SK-N-SH (cell line): Measurements from ENCODE around the gene PXN. TPM values are rescaled to one million over a fixed set of nuclear protein-coding genes. Genes with fewer than 3 reads are reported as not detected.
A peak's percentile ranks its signal among the peaks of the same experiment; 100 is the strongest.

Experiments used
- CTCF ChIA-PET: fragments of 300-600, 350-600 bp; formaldehyde crosslinking; extraction: SDS; loops from one replicate; lab custom pipeline; 2021; lab: Yijun Ruan, JAX
- POLR2A ChIA-PET: fragments of 350-600 bp; sonication (Branson Sonifier 250); formaldehyde crosslinking; extraction: SDS; loops from one replicate; lab custom pipeline; 2020; ENCODE audit warnings: antibody characterized with exemption, inconsistent platforms; lab: Yijun Ruan, JAX
- DNase-seq: peaks from one replicate; pipeline ENCODE4 v3.0.0; 2012
- H2AFZ ChIP-seq: fragments of 200-600 bp; sonication (generic); 2 replicates; pipeline ENCODE4 v1.8.1; 2016; ENCODE audit warnings: antibody characterized with exemption, mild to moderate bottlenecking, low read depth
- H3F3A ChIP-seq: fragments of 200-600 bp; sonication (generic); replicated peaks from 2 replicates; pipeline ENCODE3; 2016; ENCODE audit warnings: antibody characterized with exemption, mild to moderate bottlenecking; ENCODE audit not compliant: insufficient read depth
- H3K27ac ChIP-seq, 2 experiments: fragments of 200-500 bp in 1 of 2; fragments of 200-600 bp in 1 of 2; sonication (Bioruptor generic) in 1 of 2; sonication (generic), shearing (Covaris generic) in 1 of 2; 2 replicates each; pipeline versions ENCODE4 v1.5.1 to v1.6.1; 2014 to 2016; ENCODE audit warnings: low read depth in 2 of 2, inconsistent platforms in 1 of 2, low read length in 1 of 2, mild to moderate bottlenecking in 1 of 2, mixed read lengths in 1 of 2
- H3K27me3 ChIP-seq: fragments of 200-600 bp; sonication (generic), shearing (Covaris generic); 2 replicates; pipeline ENCODE4 v1.6.1; 2016; ENCODE audit warnings: mixed run types; ENCODE audit not compliant: insufficient read depth
- H3K36me3 ChIP-seq, 2 experiments: fragments of 200-500 bp in 1 of 2; fragments of 200-600 bp in 1 of 2; sonication (Bioruptor generic) in 1 of 2; sonication (generic) in 1 of 2; replicated peaks in 1 of 2; 2 replicates each; pipeline versions ENCODE3 to v1.5.1; 2014 to 2016; ENCODE audit warnings: low read length in 1 of 2, mild to moderate bottlenecking in 1 of 2; ENCODE audit not compliant: insufficient read depth in 2 of 2, control insufficient read depth in 1 of 2
- H3K4me1 ChIP-seq, 2 experiments: fragments of 200-500 bp in 1 of 2; fragments of 200-600 bp in 1 of 2; sonication (Bioruptor generic) in 1 of 2; sonication (generic), shearing (Covaris generic) in 1 of 2; 2 replicates each; pipeline versions ENCODE4 v1.5.1 to v1.6.1; 2014 to 2016; ENCODE audit warnings: low read depth in 1 of 2, low read length in 1 of 2, mixed run types in 1 of 2; ENCODE audit not compliant: insufficient read depth in 2 of 2, control insufficient read depth in 1 of 2
- H3K4me2 ChIP-seq: fragments of 200-600 bp; sonication (generic), shearing (Covaris generic); 2 replicates; pipeline ENCODE4 v1.6.1; 2017; ENCODE audit warnings: mixed run types
- H3K4me3 ChIP-seq, 2 experiments: fragments of 200-500 bp in 1 of 2; fragments of 200-600 bp in 1 of 2; sonication (Bioruptor generic) in 1 of 2; sonication (generic), shearing (Covaris generic) in 1 of 2; 2 replicates each; pipeline versions ENCODE4 v1.5.1 to v1.8.1; 2014 to 2016; ENCODE audit warnings: low read depth in 2 of 2, inconsistent platforms in 1 of 2, low read length in 1 of 2, mild to moderate bottlenecking in 1 of 2, mixed read lengths in 1 of 2, moderate library complexity in 1 of 2
- H3K79me2 ChIP-seq: fragments of 200-600 bp; sonication (generic); 2 replicates; pipeline ENCODE4 v1.8.1; 2017; ENCODE audit warnings: mild to moderate bottlenecking; ENCODE audit not compliant: insufficient read depth
- H3K9ac ChIP-seq: fragments of 200-600 bp; sonication (generic); 2 replicates; pipeline ENCODE4 v1.6.1; 2017; ENCODE audit warnings: mixed run types
- H3K9me2 ChIP-seq: fragments of 200-600 bp; sonication (generic); 2 replicates; pipeline ENCODE4 v1.6.1; 2017; ENCODE audit warnings: mixed run types
- H3K9me3 ChIP-seq: fragments of 200-600 bp; sonication (generic); 2 replicates; pipeline ENCODE4 v1.6.1; 2017; ENCODE audit warnings: mixed run types, mild to moderate bottlenecking, moderate library complexity
- H4K20me1 ChIP-seq: fragments of 200-600 bp; sonication (generic); 2 replicates; pipeline ENCODE4 v1.6.1; 2017; ENCODE audit warnings: mild to moderate bottlenecking, mixed run types; ENCODE audit not compliant: insufficient read depth
- EP300 ChIP-seq, 2 experiments: IDR thresholded peaks; 2 replicates each; pipeline versions ENCODE4 v1.4.0 to v1.6.1; 2012; ENCODE audit warnings: borderline replicate concordance in 1 of 2, low read depth in 1 of 2, low read length in 1 of 2
- FOXJ3 ChIP-seq: sonication (generic); formaldehyde crosslinking; IDR thresholded peaks from 2 replicates; pipeline ENCODE4 v1.5.1; 2020; ENCODE audit warnings: mild to moderate bottlenecking, missing genetic modification reagents
- GATA2 ChIP-seq: sonication (generic); formaldehyde crosslinking; IDR thresholded peaks from 2 replicates; pipeline ENCODE4 v1.5.0; 2020; ENCODE audit warnings: mild to moderate bottlenecking, missing genetic modification reagents
- IRF3 ChIP-seq: fragments of 150-350 bp; IDR thresholded peaks from 2 replicates; pipeline ENCODE4 v1.6.1; 2016; ENCODE audit warnings: mild to moderate bottlenecking, low read depth, low read length
- MEF2A ChIP-seq: IDR thresholded peaks from 2 replicates; pipeline ENCODE4 v1.4.0; 2012; ENCODE audit warnings: low read depth, borderline replicate concordance
- PBX3 ChIP-seq: IDR thresholded peaks from 2 replicates; pipeline ENCODE4; 2012
- POLR2AphosphoS5 ChIP-seq: IDR thresholded peaks from 2 replicates; pipeline ENCODE4 v1.6.1; 2012; ENCODE audit warnings: low read depth, low read length
- RAD21 ChIP-seq: IDR thresholded peaks from 2 replicates; pipeline ENCODE4 v1.6.1; 2012; ENCODE audit warnings: mild to moderate bottlenecking, low read length
- REST ChIP-seq: IDR thresholded peaks from 2 replicates; pipeline ENCODE4 v1.6.1; 2012; ENCODE audit warnings: mild to moderate bottlenecking, low read depth, low read length, moderate library complexity
- RFX5 ChIP-seq: IDR thresholded peaks from 2 replicates; pipeline ENCODE4 v1.6.1; 2012; ENCODE audit warnings: mild to moderate bottlenecking, improper control_type of control experiment, low read length
- SMC3 ChIP-seq: IDR thresholded peaks from 2 replicates; pipeline ENCODE4 v1.6.1; 2012; ENCODE audit warnings: low read depth, low read length, improper control_type of control experiment
- TAF1 ChIP-seq: IDR thresholded peaks from 2 replicates; pipeline ENCODE4 v1.6.1; 2012; ENCODE audit warnings: low read depth, mild to moderate bottlenecking, low read length, moderate library complexity, borderline replicate concordance
- TEAD4 ChIP-seq: IDR thresholded peaks from 2 replicates; pipeline ENCODE4 v1.4.0; 2012; ENCODE audit warnings: mild to moderate bottlenecking, borderline replicate concordance; ENCODE audit not compliant: insufficient read depth
- USF1 ChIP-seq: IDR thresholded peaks from 2 replicates; pipeline ENCODE4 v1.4.0; 2012; ENCODE audit warnings: low read depth, borderline replicate concordance
- WGBS: methylation state at CpG from one replicate; pipeline ENCODE4 v1.1.6; 2017; ENCODE audit warnings: low lambda C conversion rate; 5-methylcytosine and 5-hydroxymethylcytosine counted together
- polyA plus RNA-seq, 3 experiments: library from polyadenylated mRNA; depleted of rRNA; stranded (reverse); fragments of >200 nt; gene quantifications; 2 replicates each; pipeline ENCODE4 v1.2.3, GENCODE V29; 2012
- TF ChIP-seq, protein P1 (sequence below): IDR thresholded peaks from 2 replicates; pipeline ENCODE4 v1.4.0; 2012; ENCODE audit warnings: low read depth, borderline replicate concordance

The PXN gene
- polyA plus RNA-seq, 1 of the 3 experiments (the other 2 are of a cell fraction) = 89.0 TPM

- Histone ChIP-seq H3K36me3 (peaks cover 39 to 74% of the 10 kb centered on the region in 2 experiments), H3K4me3 (no peak overlapping the region), H3K4me2 (no peak overlapping the region), H2AFZ (no peak overlapping the region), H3K9me2 (no peaks in the 10 kb centered on the region), H3K27me3 (no peaks in the 10 kb centered on the region), H3K27ac (no peak overlapping the region), H3F3A (peaks cover 31% of the 10 kb centered on the region), H3K79me2 (peaks cover 5% of the 10 kb centered on the region; the same call in 1 of the 2 replicates), H3K9me3 (no peaks in the 10 kb centered on the region), H3K4me1 (no peaks in the 10 kb centered on the region), H4K20me1 (no peaks in the 10 kb centered on the region), H3K9ac (no peak overlapping the region)
- CTCF ChIA-PET = interaction anchor here (1.4 to 14.6 kb wide), 2 partner anchors 11 to 14 kb away, joined by 3 to 116 read pairs; partner anchors contain the start of gene RPLP0
- peak; percentile 19 for DNase-seq
- WGBS = 77% methylated on average over 6 of the region's 9 CpGs
- TF ChIP-seq TAF1 = no peak
- no peak for TF ChIP-seq FOXJ3
- no peak for TF ChIP-seq SMC3
- TF ChIP-seq POLR2AphosphoS5 = no peak
- TF ChIP-seq USF1 = no peak
- no peak for TF ChIP-seq IRF3
- TF ChIP-seq MEF2A = no peak
- TF ChIP-seq PBX3 = no peak
- no peak for TF ChIP-seq RAD21
- TF ChIP-seq, protein P1, sequence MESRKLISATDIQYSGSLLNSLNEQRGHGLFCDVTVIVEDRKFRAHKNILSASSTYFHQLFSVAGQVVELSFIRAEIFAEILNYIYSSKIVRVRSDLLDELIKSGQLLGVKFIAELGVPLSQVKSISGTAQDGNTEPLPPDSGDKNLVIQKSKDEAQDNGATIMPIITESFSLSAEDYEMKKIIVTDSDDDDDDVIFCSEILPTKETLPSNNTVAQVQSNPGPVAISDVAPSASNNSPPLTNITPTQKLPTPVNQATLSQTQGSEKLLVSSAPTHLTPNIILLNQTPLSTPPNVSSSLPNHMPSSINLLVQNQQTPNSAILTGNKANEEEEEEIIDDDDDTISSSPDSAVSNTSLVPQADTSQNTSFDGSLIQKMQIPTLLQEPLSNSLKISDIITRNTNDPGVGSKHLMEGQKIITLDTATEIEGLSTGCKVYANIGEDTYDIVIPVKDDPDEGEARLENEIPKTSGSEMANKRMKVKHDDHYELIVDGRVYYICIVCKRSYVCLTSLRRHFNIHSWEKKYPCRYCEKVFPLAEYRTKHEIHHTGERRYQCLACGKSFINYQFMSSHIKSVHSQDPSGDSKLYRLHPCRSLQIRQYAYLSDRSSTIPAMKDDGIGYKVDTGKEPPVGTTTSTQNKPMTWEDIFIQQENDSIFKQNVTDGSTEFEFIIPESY = no peak
- POLR2A ChIA-PET = interaction anchor here (2.4 kb wide), 1 partner anchor 11 kb away, joined by 9 read pairs; the partner anchor contains the start of gene RPLP0
These were observed 53.6 kb downstream of the PXN start for GRCh38 chr12:120211904-120212283.

GRCh38 chr12:120211243-120211903 is 54.2 kb downstream of the PXN start:
- Histone ChIP-seq H3K4me1 (no peaks in the 10 kb centered on the region), H4K20me1 (no peaks in the 10 kb centered on the region), H3K79me2 (peaks cover 3% of the 10 kb centered on the region; the same call in 1 of the 2 replicates), H2AFZ (no peak overlapping the region), H3K9ac (no peak overlapping the region), H3K9me2 (no peaks in the 10 kb centered on the region), H3K4me3 (no peak overlapping the region), H3K4me2 (no peak overlapping the region), H3K27me3 (no peaks in the 10 kb centered on the region), H3K27ac (no peak overlapping the region), H3K9me3 (no peaks in the 10 kb centered on the region), H3K36me3 (peaks cover 36 to 69% of the 10 kb centered on the region in 2 experiments), H3F3A (peaks cover 36% of the 10 kb centered on the region)
- DNase-seq = no peak
- CTCF ChIA-PET = interaction anchor here (0.8 to 14.6 kb wide), 2 partner anchors 9 to 14 kb away, joined by 3 to 116 read pairs; no protein-coding TSS in a partner anchor
- 94% methylated on average over 12 of the region's 12 CpGs for WGBS
- POLR2A ChIA-PET = interaction anchor here (2.4 kb wide), 1 partner anchor 10 kb away, joined by 9 read pairs; the partner anchor contains the start of gene RPLP0
- TF ChIP-seq REST (no peak), RFX5 (no peak), GATA2 (CRISPR knock-in tag) (no peak), MEF2A (no peak), POLR2AphosphoS5 (no peak), TEAD4 (no peak), EP300 (IDR thresholded peaks at IDR 0.05; ENCODE audit: borderline replicate concordance in 1 of 2, low read depth in 1 of 2, low read length in 1 of 2) (no peak)
